MCF 10A (cell line): ENCODE measurements around the gene GRIN1. TPM values are rescaled to one million over a fixed set of nuclear protein-coding genes. Genes with fewer than 3 reads are reported as not detected.
A peak's percentile ranks its signal among the peaks of the same experiment; 100 is the strongest.

ENCODE experiments used
- BruUV-seq: library from RNA; stranded (reverse); fragments of 400-500 nt; replicated peaks from 2 replicates; lab custom pipeline; 2021; lab: Mats Ljungman, UMichigan
- CTCF ChIA-PET: fragments of 300-600 bp; sonication (Branson Sonifier 250); formaldehyde crosslinking; extraction: SDS; loops from one replicate; lab custom pipeline; 2021; ENCODE audit warnings: antibody characterized with exemption, inconsistent platforms; lab: Yijun Ruan, JAX
- POLR2A ChIA-PET: fragments of 300-600, 350-650 bp; sonication (Branson Sonifier 250); formaldehyde crosslinking; extraction: SDS; loops from one replicate; lab custom pipeline; 2020; ENCODE audit warnings: antibody characterized with exemption, inconsistent platforms; lab: Yijun Ruan, JAX
- DNase-seq: peaks from one replicate; pipeline ENCODE4 v3.0.0-alpha.2; 2018; ENCODE audit not compliant: unreplicated experiment
- H3K27ac Mint-ChIP-seq: one replicate; pipeline ENCODE4 v1.8.0; 2022; ENCODE audit warnings: mild to moderate bottlenecking, low read depth, mixed read lengths; ENCODE audit not compliant: unreplicated experiment
- H3K27me3 Mint-ChIP-seq: one replicate; pipeline ENCODE4 v1.8.0; 2022; ENCODE audit warnings: mixed read lengths; ENCODE audit not compliant: insufficient read depth, unreplicated experiment
- H3K36me3 Mint-ChIP-seq: one replicate; pipeline ENCODE4 v1.8.0; 2022; ENCODE audit warnings: mild to moderate bottlenecking, moderate library complexity, mixed read lengths; ENCODE audit not compliant: insufficient read depth, unreplicated experiment
- H3K4me1 Mint-ChIP-seq: one replicate; pipeline ENCODE4 v1.8.0; 2022; ENCODE audit warnings: mixed read lengths; ENCODE audit not compliant: insufficient read depth, unreplicated experiment
- H3K4me3 Mint-ChIP-seq: one replicate; pipeline ENCODE4 v1.8.0; 2022; ENCODE audit warnings: mild to moderate bottlenecking, moderate library complexity, mixed read lengths; ENCODE audit not compliant: unreplicated experiment
- H3K9me3 Mint-ChIP-seq: one replicate; pipeline ENCODE4 v1.8.0; 2022; ENCODE audit warnings: mixed read lengths; ENCODE audit not compliant: unreplicated experiment
- CTCF ChIP-seq: fragments of 200-600 bp; IDR thresholded peaks from one replicate; pipeline ENCODE4 v1.8.0; 2022; ENCODE audit warnings: antibody characterized with exemption, mild to moderate bottlenecking; ENCODE audit not compliant: unreplicated experiment
- intact Hi-C: fragments of 100-400 bp; cut with micrococcal nuclease; formaldehyde crosslinking; loops from 2 replicates; pipeline ENCODE4 v1.14.1; 2022
- total RNA-seq: library from RNA; stranded (reverse); gene quantifications from 2 replicates; pipeline ENCODE4 v1.2.3, GENCODE V29; 2022

Gene GRIN1
- total RNA-seq, 1 experiment from 2014 or later: 1.4 TPM

- H3K27ac Mint-ChIP-seq: no peak within 1 kb of the TSS
These were observed 61.6 kb downstream of the GRIN1 start, which contains the start of gene TPRN for GRCh38 chr9:137200311-137201204. TPRN (minus strand) TSS chr9:137200741; CDS start chr9:137200711, 30 bp downstream.

DNA sequence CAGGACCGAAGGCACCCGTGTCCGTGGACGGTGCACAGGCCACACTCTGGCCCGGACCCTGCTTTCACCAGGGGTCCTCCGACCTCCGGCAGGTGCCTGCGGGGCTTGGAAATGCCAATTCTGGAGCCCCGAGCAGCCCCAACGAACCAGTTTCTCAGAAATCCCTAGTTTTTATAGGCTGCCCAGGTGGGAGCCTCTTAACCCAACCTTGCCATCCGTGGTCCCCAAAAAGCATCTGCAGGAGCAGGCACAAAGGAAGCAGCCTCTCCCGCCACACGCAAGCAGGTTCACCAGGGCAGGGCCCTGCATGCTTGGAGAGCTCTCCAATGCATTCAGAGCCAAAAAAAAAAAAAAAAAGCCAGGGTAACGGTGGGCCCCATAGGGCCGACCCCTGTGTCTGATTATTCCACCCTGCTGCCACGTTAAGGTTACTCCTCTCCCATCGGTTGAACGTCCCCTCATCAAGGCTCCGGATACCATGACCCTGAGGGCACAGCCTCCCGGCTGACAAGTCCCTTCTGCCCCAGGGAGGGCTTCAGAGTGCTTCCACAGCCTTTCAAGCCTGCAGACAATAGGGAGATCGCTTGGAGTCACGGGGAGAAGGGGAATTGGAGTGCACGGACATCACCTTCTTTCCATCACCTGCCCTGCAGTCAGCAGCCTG, 62.4 kb downstream of the GRIN1 start:
- H3K27ac Mint-ChIP-seq: no peak overlapping the region
- peaks cover 8% of the 10 kb centered on the region for H3K36me3 Mint-ChIP-seq
- peaks cover 11% of the 10 kb centered on the region for H3K4me1 Mint-ChIP-seq
- no peak for DNase-seq
- POLR2A ChIA-PET: interaction anchor here (0.5 to 5.3 kb wide), 16 partner anchors 9 to 115 kb away, joined by 3 to 73 read pairs (median 4); partner anchors contain the start of genes ANAPC2, CYSRT1, MAN1B1 and NELFB
- intact Hi-C loops: no loop called here
- no peaks in the 10 kb centered on the region for H3K27me3 Mint-ChIP-seq
- TF ChIP-seq CTCF: no peak
- H3K9me3 Mint-ChIP-seq: no peaks in the 10 kb centered on the region
- CTCF ChIA-PET: interaction anchor here (0.7 to 1.0 kb wide), 4 partner anchors 11 to 74 kb away, joined by 3 to 4 read pairs (median 3); no protein-coding TSS in a partner anchor
- no TSS peak for BruUV-seq
- peak overlapping the region; percentile 73 for H3K4me3 Mint-ChIP-seq

More at GRCh38 chr9:137200311-137201204, 61.6 kb downstream of the GRIN1 start, which contains the start of gene TPRN:
- peaks cover 12% of the 10 kb centered on the region for H3K4me1 Mint-ChIP-seq
- H3K27me3 Mint-ChIP-seq: no peaks in the 10 kb centered on the region
- peak within 1 kb of the TSS; percentile 76 for H3K4me3 Mint-ChIP-seq
- no TSS peak for BruUV-seq
- no peak for TF ChIP-seq CTCF
- peak; percentile 100 for DNase-seq
- no peaks in the 10 kb centered on the region for H3K9me3 Mint-ChIP-seq
- ChIA-PET POLR2A (interaction anchor here (0.5 to 5.3 kb wide), 17 partner anchors 8 to 174 kb away, joined by 3 to 73 read pairs (median 4); partner anchors contain the start of genes ANAPC2, CYSRT1, MAN1B1 and NELFB), CTCF (interaction anchor here (0.6 to 1.0 kb wide), 4 partner anchors 10 to 154 kb away, joined by 3 to 4 read pairs (median 4); no protein-coding TSS in a partner anchor)
- intact Hi-C loops: no loop called here
- H3K36me3 Mint-ChIP-seq: peaks cover 8% of the 10 kb centered on the region

- H3K4me1 Mint-ChIP-seq: peaks cover 25% of the 10 kb centered on the region
- intact Hi-C loops: no loop called here
- CTCF ChIA-PET: interaction anchor here (0.6 to 1.0 kb wide), 3 partner anchors 13 to 33 kb away, joined by 3 to 5 read pairs (median 4); no protein-coding TSS in a partner anchor
These were observed 64.0 kb downstream of the GRIN1 start for GRCh38 chr9:137202966-137203365.

More at GRCh38 chr9:137202966-137203365, 64.0 kb downstream of the GRIN1 start:
- no peak for DNase-seq
- no peak for TF ChIP-seq CTCF
- Mint-ChIP-seq H3K27me3 (no peaks in the 10 kb centered on the region), H3K27ac (no peak overlapping the region), H3K4me3 (no peak overlapping the region), H3K36me3 (peaks cover 25% of the 10 kb centered on the region), H3K9me3 (no peaks in the 10 kb centered on the region)
- POLR2A ChIA-PET: interaction anchor here (3.0 to 5.3 kb wide), 2 partner anchors 14 to 22 kb away, joined by 40 to 73 read pairs; partner anchors contain the start of genes ANAPC2, CYSRT1, RNF208 and RNF224
- BruUV-seq: no TSS peak
